ENCODE data around the gene PHF14.

The PHF14 gene

GRCh38 chr7:11054033-11054432 lies 80.4 kb downstream of the PHF14 start:
- no peak overlapping the region for H3K4me3 ChIP-seq (ENCODE audit: low read length)
- no peak for DNase-seq (ENCODE audit: low read depth)
- TF ChIP-seq CTCF (conservative IDR thresholded peaks at IDR 0.05; ENCODE audit: low read length): no peak

GRCh38 chr7:11060893-11061292 lies 87.2 kb downstream of the PHF14 start:
- no peak overlapping the region for H3K4me3 ChIP-seq (ENCODE audit: low read length)
- TF ChIP-seq CTCF (conservative IDR thresholded peaks at IDR 0.05; ENCODE audit: low read length): no peak
- peak; percentile 3 for DNase-seq (ENCODE audit: low read depth)

- DNase-seq (ENCODE audit: low read depth): no peak
- no peak for TF ChIP-seq CTCF (conservative IDR thresholded peaks at IDR 0.05; ENCODE audit: low read length)
Measured at GRCh38 chr7:11062110-11062509, 88.4 kb downstream of the PHF14 start.

GRCh38 chr7:11069591-11069990 lies 95.9 kb downstream of the PHF14 start:
- no peak overlapping the region for H3K4me3 ChIP-seq (ENCODE audit: low read length)
- DNase-seq (ENCODE audit: low read depth): no peak
- no peak for TF ChIP-seq CTCF (conservative IDR thresholded peaks at IDR 0.05; ENCODE audit: low read length)

More at GRCh38 chr7:11062110-11062509, 88.4 kb downstream of the PHF14 start:
- H3K4me3 ChIP-seq (ENCODE audit: low read length): no peak overlapping the region

GRCh38 chr7:11077816-11078215 lies 104.1 kb downstream of the PHF14 start:
- TF ChIP-seq CTCF (conservative IDR thresholded peaks at IDR 0.05; ENCODE audit: low read length): no peak
- no peak overlapping the region for H3K4me3 ChIP-seq (ENCODE audit: low read length)
- DNase-seq (ENCODE audit: low read depth): peak; percentile 37

GRCh38 chr7:11078247-11078834 lies 104.7 kb downstream of the PHF14 start:
- no peak for DNase-seq (ENCODE audit: low read depth)
- TF ChIP-seq CTCF (conservative IDR thresholded peaks at IDR 0.05; ENCODE audit: low read length): no peak
- H3K4me3 ChIP-seq (ENCODE audit: low read length): no peak overlapping the region

GRCh38 chr7:11079907-11080306 lies 106.2 kb downstream of the PHF14 start:
- no peak for TF ChIP-seq CTCF (conservative IDR thresholded peaks at IDR 0.05; ENCODE audit: low read length)
- DNase-seq (ENCODE audit: low read depth): no peak
- no peak overlapping the region for H3K4me3 ChIP-seq (ENCODE audit: low read length)

Data from AG10803 (cell line).